ENCODE data around the gene TYW1.
"Not testable (repeated sequence)": the region's sequence is repeated elsewhere in the genome, so short reads cannot be mapped to it uniquely, and the experiment has no call there.

TYW1 gene

DNA sequence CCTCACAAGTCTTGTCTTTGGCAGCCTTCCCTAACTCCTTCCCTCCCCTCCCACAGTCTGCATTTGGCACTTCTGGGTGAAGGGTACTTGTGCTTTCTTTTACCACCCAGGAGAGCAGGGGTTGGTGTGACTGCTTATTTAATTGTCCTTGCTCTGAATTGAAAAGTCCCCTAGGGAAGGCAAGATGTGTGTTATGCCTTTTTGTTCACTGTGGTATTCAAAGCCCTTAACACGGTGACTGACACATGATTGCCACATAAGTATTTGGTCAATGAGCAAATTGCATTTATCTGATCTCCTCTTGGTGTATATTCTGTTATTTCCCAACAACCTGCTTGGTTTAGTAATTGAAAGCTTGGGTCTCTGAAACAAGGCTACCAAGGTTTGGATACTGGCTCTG is 134.1 kb downstream of the TYW1 start:
- DNase-seq (ENCODE audit: low read depth): not testable (repeated sequence)

GRCh38 chr7:67134912-67135311 is 138.3 kb downstream of the TYW1 start:
- not testable (repeated sequence) for DNase-seq (ENCODE audit: low read depth)

- DNase-seq (ENCODE audit: low read depth): not testable (repeated sequence)
These were observed 139.2 kb downstream of the TYW1 start for GRCh38 chr7:67135617-67136486.

DNA sequence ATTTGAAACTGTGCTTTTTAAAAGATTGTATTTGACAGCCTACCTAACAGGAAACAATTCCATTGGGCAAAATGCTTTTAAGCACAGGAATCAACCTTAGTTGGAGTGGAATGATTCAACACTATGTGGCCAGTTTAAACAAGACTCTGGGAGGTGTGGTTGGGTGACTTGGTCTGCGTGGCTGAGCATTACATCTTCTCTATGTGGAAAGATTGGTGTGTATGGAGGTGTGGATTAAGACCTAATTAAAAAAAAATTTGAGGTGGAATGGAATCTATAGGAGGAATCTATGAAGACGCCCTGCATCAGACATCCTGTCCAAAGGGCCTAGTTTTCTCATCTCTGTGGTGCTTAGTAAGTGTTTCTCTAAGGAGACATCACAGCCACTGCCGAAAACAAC is 140.9 kb downstream of the TYW1 start:
- DNase-seq (ENCODE audit: low read depth): not testable (repeated sequence)

DNA sequence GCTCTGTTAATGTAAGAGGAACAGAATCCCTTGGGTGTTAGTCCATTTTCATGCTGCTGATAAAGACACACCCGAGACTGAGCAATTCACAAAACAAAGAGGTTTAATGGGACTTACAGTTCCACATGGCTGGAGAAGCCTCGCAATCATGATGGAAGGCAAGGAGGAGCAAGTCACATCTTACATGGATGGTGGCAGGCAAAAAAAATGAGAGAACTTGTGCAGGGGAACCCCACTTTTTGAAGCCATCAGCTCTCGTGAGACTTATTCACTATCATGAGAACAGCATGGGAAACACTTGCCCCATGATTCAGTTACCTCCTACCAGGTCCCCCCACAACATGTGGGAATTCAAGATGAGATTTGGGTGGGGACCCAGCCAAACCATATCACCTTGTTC is 143.2 kb downstream of the TYW1 start:
- not testable (repeated sequence) for DNase-seq (ENCODE audit: low read depth)

DNA sequence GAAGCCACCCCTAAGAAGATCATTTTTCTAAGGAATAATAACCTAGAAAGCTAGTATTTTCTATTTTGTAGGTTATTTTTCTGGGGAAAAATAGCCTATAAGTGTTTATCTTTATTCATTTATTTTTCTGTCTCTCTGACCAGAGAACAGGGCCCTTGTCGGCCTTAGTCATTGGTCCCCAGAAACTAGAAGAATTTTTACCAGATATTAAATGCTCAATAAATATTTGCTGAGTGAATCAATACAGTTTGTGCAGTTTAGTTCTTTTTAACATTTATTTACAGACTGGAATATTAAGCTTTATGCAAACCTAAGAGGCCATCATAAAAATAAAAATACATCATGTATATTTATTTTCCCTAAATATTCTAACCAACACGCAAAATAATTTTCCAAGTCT is 144.4 kb downstream of the TYW1 start:
- not testable (repeated sequence) for DNase-seq (ENCODE audit: low read depth)

- not testable (repeated sequence) for DNase-seq (ENCODE audit: low read depth)
These were observed 146.6 kb downstream of the TYW1 start for GRCh38 chr7:67143091-67143786.

- DNase-seq (ENCODE audit: low read depth): not testable (repeated sequence)
These were observed 149.1 kb downstream of the TYW1 start for GRCh38 chr7:67145581-67146193.

DNA sequence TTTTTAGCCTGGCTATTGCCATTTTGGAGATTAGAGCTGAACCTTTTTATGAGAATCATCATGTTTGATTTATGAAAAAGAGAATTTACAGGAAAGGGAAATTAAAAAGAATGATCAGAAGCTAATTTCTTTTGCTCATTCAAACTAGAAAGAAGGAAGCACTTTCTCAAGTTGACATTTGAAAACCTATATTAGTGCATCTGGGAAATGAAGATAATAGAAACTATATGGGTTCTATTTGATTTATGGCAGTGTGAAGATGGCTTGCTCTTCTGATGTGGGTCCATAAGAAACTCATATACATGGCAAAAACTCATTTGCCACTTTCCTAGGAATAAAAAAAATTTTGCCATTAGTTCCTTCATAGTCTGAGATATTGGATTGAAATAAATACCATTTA is 152.5 kb downstream of the TYW1 start:
- not testable (repeated sequence) for DNase-seq (ENCODE audit: low read depth)

GRCh38 chr7:67154374-67154773 is 157.7 kb downstream of the TYW1 start:
- not testable (repeated sequence) for DNase-seq (ENCODE audit: low read depth)

GRCh38 chr7:67156064-67156463 is 159.4 kb downstream of the TYW1 start:
- not testable (repeated sequence) for DNase-seq (ENCODE audit: low read depth)

DNA sequence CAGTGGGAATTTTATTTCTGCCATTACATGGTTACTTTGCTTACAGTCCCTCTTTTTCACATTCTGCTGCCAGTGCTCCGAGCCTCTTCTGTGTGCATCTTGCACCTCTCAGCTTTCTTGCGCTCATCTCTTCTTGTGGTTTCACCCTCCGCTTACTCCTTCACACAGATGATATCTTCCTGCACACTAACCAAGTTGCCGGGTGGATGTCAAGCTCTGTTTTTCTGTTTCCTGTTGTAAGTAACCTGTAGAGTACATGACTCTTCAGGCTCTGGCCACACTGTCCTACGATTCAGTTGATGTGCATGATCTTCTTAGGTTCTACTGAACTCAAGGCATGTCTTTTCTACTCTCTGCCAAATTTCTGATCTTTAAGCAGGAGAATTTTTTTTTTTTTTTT is 166.7 kb downstream of the TYW1 start:
- not testable (repeated sequence) for DNase-seq (ENCODE audit: low read depth)

DNA sequence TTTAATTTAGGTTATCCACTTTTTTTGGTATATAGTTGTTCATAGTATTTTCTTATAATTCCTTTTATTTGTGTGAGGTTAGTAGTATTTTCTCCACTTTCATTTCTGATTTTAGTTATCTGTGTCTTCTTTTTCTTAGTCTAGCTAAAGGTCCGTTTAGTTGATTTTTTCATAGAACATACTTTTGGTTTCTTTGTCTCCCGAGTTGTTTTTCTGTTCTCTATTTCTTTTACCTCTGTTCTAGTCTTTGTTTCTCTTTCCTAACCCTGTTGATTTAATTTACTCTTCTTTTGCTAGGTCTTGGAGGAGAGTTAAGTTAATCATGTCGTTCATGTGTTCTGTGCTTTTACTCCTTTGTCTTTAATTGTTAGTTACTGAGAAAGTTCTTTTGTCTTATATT is 174.5 kb downstream of the TYW1 start:
- DNase-seq (ENCODE audit: low read depth): not testable (repeated sequence)

GRCh38 chr7:67176730-67177129 is 180.1 kb downstream of the TYW1 start:
- not testable (repeated sequence) for DNase-seq (ENCODE audit: low read depth)

- not testable (repeated sequence) for DNase-seq (ENCODE audit: low read depth)
These were observed 182.5 kb downstream of the TYW1 start for GRCh38 chr7:67178915-67179688.

GRCh38 chr7:67182956-67183750 is 186.5 kb downstream of the TYW1 start:
- not testable (repeated sequence) for DNase-seq (ENCODE audit: low read depth)

DNA sequence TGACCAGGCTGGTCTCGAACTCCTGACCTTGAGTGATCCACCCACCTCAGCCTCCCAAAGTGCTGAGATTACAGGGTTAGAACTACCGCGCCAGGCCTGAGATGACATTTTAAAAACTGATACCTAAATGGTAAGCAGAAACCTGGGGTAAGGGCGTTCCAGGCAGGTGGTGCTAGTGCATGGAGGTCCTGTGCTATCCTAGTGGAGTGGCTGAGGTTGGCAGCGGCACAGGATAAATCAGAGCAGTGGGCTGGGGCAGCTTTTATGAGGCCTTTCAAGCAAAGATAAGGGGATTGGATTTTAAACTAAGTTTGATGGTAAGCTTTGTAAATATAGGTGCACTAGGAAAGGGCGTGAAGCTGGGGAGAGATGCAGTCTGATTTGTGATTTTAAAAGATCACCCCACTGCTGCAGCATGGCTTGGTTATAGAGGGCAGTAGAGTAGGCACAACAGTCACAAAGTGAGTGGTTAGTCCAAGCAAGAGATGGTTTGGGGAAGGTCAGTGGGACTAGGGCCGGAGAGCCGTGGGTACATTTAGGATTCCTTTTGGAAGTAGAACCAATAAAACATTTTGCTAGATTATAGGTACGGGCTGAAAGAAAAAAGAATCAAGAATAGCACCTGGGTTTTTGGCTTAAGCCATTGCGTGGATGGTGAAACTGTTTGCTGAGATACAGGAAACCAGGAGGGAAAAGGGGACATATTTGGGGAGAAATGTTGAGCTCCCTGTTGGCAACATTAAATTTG is 188.5 kb downstream of the TYW1 start:
- DNase-seq (ENCODE audit: low read depth): not testable (repeated sequence)

DNA sequence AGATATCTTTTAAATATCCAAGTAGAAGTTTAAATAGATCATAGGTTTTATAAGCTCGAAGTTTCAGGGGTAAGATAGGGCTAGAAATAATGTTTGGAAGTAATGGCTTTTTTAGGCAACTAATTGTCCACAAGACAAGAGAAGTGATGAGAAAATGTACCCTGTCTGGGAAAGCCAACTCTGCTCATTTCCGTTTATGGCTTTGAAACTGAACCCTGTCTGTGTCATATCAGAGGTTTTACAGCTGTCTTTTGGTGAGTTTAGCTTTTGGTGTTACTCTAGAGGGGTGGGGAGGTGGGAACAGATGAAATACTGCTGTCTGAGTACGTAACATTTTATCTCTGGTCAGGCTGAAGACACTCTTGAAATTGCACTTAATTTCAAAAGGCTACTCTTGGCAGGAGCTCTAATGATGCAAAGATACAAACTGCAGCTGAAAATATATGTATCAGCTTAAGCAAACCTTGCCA is 189.1 kb downstream of the TYW1 start:
- not testable (repeated sequence) for DNase-seq (ENCODE audit: low read depth)

DNA sequence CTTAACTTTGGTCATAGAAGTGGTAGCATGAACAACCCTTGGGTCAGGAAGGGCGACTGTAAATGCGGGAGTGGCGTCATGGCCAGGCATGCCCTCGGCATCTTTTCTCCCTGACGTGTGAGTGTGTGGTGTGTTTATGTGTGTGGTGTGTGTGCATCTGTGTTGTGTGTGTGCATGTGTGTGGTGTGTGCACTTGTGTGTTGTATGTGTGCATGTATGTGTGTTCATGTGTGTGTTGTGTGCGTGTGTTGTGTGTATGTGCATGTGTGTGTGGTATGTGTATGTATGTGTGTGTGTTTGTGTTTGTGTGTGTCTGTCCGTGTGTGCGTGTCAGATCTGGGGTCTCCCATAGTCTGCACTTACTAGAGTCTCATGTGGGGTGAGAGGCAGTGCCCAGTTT is 192.5 kb downstream of the TYW1 start:
- DNase-seq (ENCODE audit: low read depth): not testable (repeated sequence)

DNA sequence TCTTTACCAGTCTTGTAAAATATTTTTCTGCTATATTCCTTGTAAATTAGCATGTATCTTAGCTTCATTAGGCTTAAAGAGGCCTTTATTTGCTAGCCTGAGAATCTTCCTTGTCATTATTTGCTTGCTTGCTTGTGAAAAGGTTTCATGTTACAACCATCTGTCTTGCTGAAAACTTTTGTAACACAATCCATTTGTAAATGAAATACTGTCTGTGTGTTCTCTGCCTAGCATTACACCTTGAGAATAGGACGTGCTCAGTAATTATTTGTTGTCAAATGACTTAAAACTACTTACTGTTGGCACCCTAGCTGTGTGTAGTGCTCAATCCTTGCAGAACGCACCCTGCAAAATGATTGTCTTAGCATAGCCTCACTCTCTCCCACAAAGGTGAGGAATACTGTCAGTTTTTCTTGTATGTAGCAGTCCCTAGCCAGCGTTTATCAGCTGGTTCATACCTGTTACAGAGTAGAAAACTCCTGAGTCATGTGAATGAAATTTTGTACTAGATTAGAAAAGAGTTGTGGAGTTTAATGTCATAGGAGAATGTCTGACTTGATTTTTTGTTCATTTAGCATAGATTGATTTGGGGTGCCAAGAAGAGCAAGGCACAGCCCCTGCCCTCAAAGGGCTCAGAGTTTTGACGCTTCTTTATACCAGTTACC is 193.3 kb downstream of the TYW1 start:
- DNase-seq (ENCODE audit: low read depth): not testable (repeated sequence)
